IMR-90 (cell line): ENCODE results near the gene EXOC6B. TPM values are rescaled to one million over a fixed set of nuclear protein-coding genes. Genes with fewer than 3 reads are reported as not detected.

Source experiments
- ATAC-seq: fragments of 200-7000 bp; cut with Tn5 transposase; 2 replicates; pipeline ENCODE4 v1.9.1; 2020; ENCODE audit warnings: low read depth, mild to moderate bottlenecking, moderate library complexity
- BruUV-seq: library from RNA; stranded (reverse); fragments of 400-500 nt; replicated peaks from 2 replicates; lab custom pipeline; 2021; lab: Mats Ljungman, UMichigan
- CTCF ChIA-PET: fragments of 300-600 bp; formaldehyde crosslinking; extraction: SDS; loops from one replicate; lab custom pipeline; 2021; ENCODE audit warnings: antibody characterized with exemption; lab: Yijun Ruan, JAX
- POLR2A ChIA-PET: fragments of 300-600 bp; sonication (Branson Sonifier 250); formaldehyde crosslinking; loops from one replicate; lab custom pipeline; 2022; ENCODE audit warnings: antibody characterized with exemption; ENCODE audit not compliant: unreplicated experiment; lab: Charles Lee
- DNase-seq: peaks from one replicate; pipeline ENCODE4 v3.0.0; 2013
- H2AFZ ChIP-seq: replicated peaks from 2 replicates; pipeline ENCODE3; 2013; ENCODE audit warnings: low read length, mild to moderate bottlenecking; ENCODE audit not compliant: poor library complexity
- H2AK5ac ChIP-seq: 2 replicates; pipeline ENCODE4 v1.6.1; 2013; ENCODE audit warnings: low read depth, low read length, inconsistent platforms
- H2AK9ac ChIP-seq: replicated peaks from 2 replicates; pipeline ENCODE3; 2013; ENCODE audit warnings: mild to moderate bottlenecking, low read depth, low read length, moderate library complexity; ENCODE audit not compliant: poor library complexity
- H2BK120ac ChIP-seq: 2 replicates; pipeline ENCODE4 v1.6.1; 2013; ENCODE audit warnings: low read depth, low read length, inconsistent platforms
- H2BK15ac ChIP-seq: 3 replicates; pipeline ENCODE4 v1.6.1; 2013; ENCODE audit warnings: low read depth, low read length, inconsistent platforms
- H2BK20ac ChIP-seq: 2 replicates; pipeline ENCODE4 v1.6.1; 2013; ENCODE audit warnings: low read depth, mild to moderate bottlenecking, inconsistent platforms, low read length, moderate library complexity
- H2BK5ac ChIP-seq: 2 replicates; pipeline ENCODE4 v1.6.1; 2013; ENCODE audit warnings: mild to moderate bottlenecking, low read depth, low read length, inconsistent platforms; ENCODE audit not compliant: poor library complexity, severe bottlenecking
- H3K14ac ChIP-seq: replicated peaks from 2 replicates; pipeline ENCODE4 v1.6.1; 2013; ENCODE audit warnings: low read depth, low read length, inconsistent platforms
- H3K18ac ChIP-seq: 2 replicates; pipeline ENCODE4 v1.6.1; 2013; ENCODE audit warnings: low read depth, low read length, control low read depth
- H3K23ac ChIP-seq: 2 replicates; pipeline ENCODE4 v1.6.1; 2013; ENCODE audit warnings: low read depth, low read length, inconsistent platforms
- H3K27ac ChIP-seq: 2 replicates; pipeline ENCODE4 v1.5.1; 2013; ENCODE audit warnings: mild to moderate bottlenecking, control low read depth, low read length; ENCODE audit not compliant: insufficient read depth
- H3K27me3 ChIP-seq: 2 replicates; pipeline ENCODE4 v1.6.1; 2013; ENCODE audit warnings: low read length; ENCODE audit not compliant: control insufficient read depth, insufficient read depth
- H3K36me3 ChIP-seq: 2 replicates; pipeline ENCODE4 v1.6.1; 2013; ENCODE audit warnings: low read length, mixed read lengths; ENCODE audit not compliant: control insufficient read depth, insufficient read depth
- H3K4ac ChIP-seq: 2 replicates; pipeline ENCODE4 v1.6.1; 2013; ENCODE audit warnings: low read depth, low read length, inconsistent platforms
- H3K4me1 ChIP-seq: 2 replicates; pipeline ENCODE4 v1.6.1; 2013; ENCODE audit warnings: low read length, mixed read lengths; ENCODE audit not compliant: control insufficient read depth, insufficient read depth
- H3K4me2 ChIP-seq: 2 replicates; pipeline ENCODE4 v1.6.1; 2013; ENCODE audit warnings: low read depth, mild to moderate bottlenecking, control low read depth, low read length, moderate library complexity
- H3K4me3 ChIP-seq: 2 replicates; pipeline ENCODE4 v1.5.1; 2013; ENCODE audit warnings: low read depth, mild to moderate bottlenecking, control low read depth, low read length, moderate library complexity; ENCODE audit not compliant: insufficient read depth
- H3K56ac ChIP-seq: 2 replicates; pipeline ENCODE4 v1.6.1; 2013; ENCODE audit warnings: low read length, inconsistent platforms; ENCODE audit not compliant: insufficient read depth; ENCODE audit errors: extremely low read depth
- H3K79me1 ChIP-seq, 2 experiments: 2 replicates each; pipeline ENCODE4 v1.6.1; 2013; ENCODE audit warnings: low read length in 2 of 2, inconsistent platforms in 1 of 2, low read depth in 1 of 2
- H3K9ac ChIP-seq: 2 replicates; pipeline ENCODE4 v1.6.1; 2013; ENCODE audit warnings: low read depth, low read length, control low read depth
- H3K9me1 ChIP-seq: 2 replicates; pipeline ENCODE4 v1.6.1; 2013; ENCODE audit warnings: low read length, inconsistent platforms; ENCODE audit not compliant: insufficient read depth
- H3K9me3 ChIP-seq: 2 replicates; pipeline ENCODE4 v1.6.1; 2013; ENCODE audit warnings: low read length; ENCODE audit not compliant: control insufficient read depth, insufficient read depth
- H4K20me1 ChIP-seq: 2 replicates; pipeline ENCODE4 v1.6.1; 2013; ENCODE audit warnings: low read length, inconsistent platforms; ENCODE audit not compliant: insufficient read depth
- H4K5ac ChIP-seq: 2 replicates; pipeline ENCODE4 v1.6.1; 2013; ENCODE audit warnings: mild to moderate bottlenecking, low read depth, low read length, control low read depth
- H4K8ac ChIP-seq, 2 experiments: 2 replicates each; pipeline ENCODE4 v1.6.1; 2013; ENCODE audit warnings: low read depth in 2 of 2, low read length in 2 of 2, control low read depth in 1 of 2, inconsistent platforms in 1 of 2
- H4K91ac ChIP-seq: 2 replicates; pipeline ENCODE4 v1.6.1; 2013; ENCODE audit warnings: low read depth, low read length, inconsistent platforms; ENCODE audit not compliant: insufficient read depth
- BHLHE40 ChIP-seq: fragments of 150-350 bp; IDR thresholded peaks from 2 replicates; pipeline ENCODE4 v1.6.1; 2016; ENCODE audit warnings: mild to moderate bottlenecking, low read depth, low read length
- CEBPB ChIP-seq: IDR thresholded peaks from 2 replicates; pipeline ENCODE4 v1.6.1; 2012; ENCODE audit warnings: low read depth, low read length, improper control_type of control experiment
- FOS ChIP-seq: fragments of 150-350 bp; IDR thresholded peaks from 2 replicates; pipeline ENCODE4 v1.6.1; 2016; ENCODE audit warnings: low read depth, low read length
- MAZ ChIP-seq: IDR thresholded peaks from 2 replicates; pipeline ENCODE4 v1.6.1; 2012; ENCODE audit warnings: low read depth, mild to moderate bottlenecking, low read length, improper control_type of control experiment, moderate library complexity, borderline replicate concordance
- MXI1 ChIP-seq: IDR thresholded peaks from 2 replicates; pipeline ENCODE4 v1.6.1; 2012; ENCODE audit warnings: low read depth, mild to moderate bottlenecking, low read length, moderate library complexity, borderline replicate concordance
- NFE2L2 ChIP-seq: fragments of 150-350 bp; IDR thresholded peaks from 2 replicates; pipeline ENCODE4 v1.6.1; 2016; ENCODE audit warnings: low read depth, mild to moderate bottlenecking, low read length
- RCOR1 ChIP-seq: IDR thresholded peaks from 2 replicates; pipeline ENCODE4 v1.6.1; 2012; ENCODE audit warnings: mild to moderate bottlenecking, low read length, improper control_type of control experiment; ENCODE audit not compliant: insufficient replicate concordance
- SMC3 ChIP-seq: fragments of 150-350 bp; IDR thresholded peaks from 2 replicates; pipeline ENCODE4 v1.6.1; 2016; ENCODE audit warnings: low read depth, mild to moderate bottlenecking, antibody characterized with exemption, low read length, moderate library complexity
- WGBS, 2 experiments: methylation state at CpG; one replicate each; pipeline versions ENCODE4 v1.1.5 to v1.1.7; 2013; ENCODE audit warnings: missing lambda C conversion rate in 2 of 2; ENCODE audit not compliant: insufficient read length in 1 of 2; ENCODE audit errors: extremely low coverage in 2 of 2; 5-methylcytosine and 5-hydroxymethylcytosine counted together
- dilution Hi-C: fragments of 300-500 bp; cut with HindIII; formaldehyde crosslinking; loops from one replicate; pipeline ENCODE4 v1.14.3; 2018; ENCODE audit warnings: low sequenced_read_pairs; ENCODE audit not compliant: unreplicated experiment
- in situ Hi-C: fragments of 300-500 bp; cut with MboI; formaldehyde crosslinking; loops from 3 replicates; pipeline ENCODE4 v1.14.3; 2019; ENCODE audit warnings: low sequenced_read_pairs, inconsistent platforms, mixed read lengths
- intact Hi-C: fragments of 100-400 bp; cut with micrococcal nuclease; formaldehyde crosslinking; loops from 2 replicates; pipeline ENCODE4 v1.10.0; 2022
- polyA plus RNA-seq, 3 experiments: library from polyadenylated mRNA; depleted of rRNA; stranded (reverse); fragments of >200 nt; gene quantifications; 2 replicates each; pipeline ENCODE4 v1.2.3, GENCODE V29; 2012; ENCODE audit warnings: low replicate concordance in 1 of 3
- total RNA-seq: library from RNA; depleted of rRNA; stranded (reverse); fragments of >200 nt; gene quantifications from 2 replicates; pipeline ENCODE4 v1.2.3, GENCODE V29; 2012
- TF ChIP-seq, protein P1 (sequence below): fragments of 150-350 bp; IDR thresholded peaks from 2 replicates; pipeline ENCODE4 v1.6.1; 2016; ENCODE audit warnings: low read depth, mild to moderate bottlenecking, low read length, moderate library complexity, borderline replicate concordance
- TF ChIP-seq, protein P2 (sequence below): fragments of 150-350 bp; IDR thresholded peaks from 2 replicates; pipeline ENCODE4 v1.6.1; 2017; ENCODE audit warnings: mild to moderate bottlenecking, antibody characterized with exemption, low read length, low read depth
- TF ChIP-seq, protein P3 (sequence below): conservative IDR thresholded peaks from 2 replicates; pipeline ENCODE4 v1.5.1; 2012; ENCODE audit warnings: mild to moderate bottlenecking, low read depth, low read length, improper control_type of control experiment

Gene EXOC6B
- total and polyA plus RNA-seq, 2 of the 4 experiments (the other 2 are of a cell fraction): 10.2 to 29.4 TPM

DNA sequence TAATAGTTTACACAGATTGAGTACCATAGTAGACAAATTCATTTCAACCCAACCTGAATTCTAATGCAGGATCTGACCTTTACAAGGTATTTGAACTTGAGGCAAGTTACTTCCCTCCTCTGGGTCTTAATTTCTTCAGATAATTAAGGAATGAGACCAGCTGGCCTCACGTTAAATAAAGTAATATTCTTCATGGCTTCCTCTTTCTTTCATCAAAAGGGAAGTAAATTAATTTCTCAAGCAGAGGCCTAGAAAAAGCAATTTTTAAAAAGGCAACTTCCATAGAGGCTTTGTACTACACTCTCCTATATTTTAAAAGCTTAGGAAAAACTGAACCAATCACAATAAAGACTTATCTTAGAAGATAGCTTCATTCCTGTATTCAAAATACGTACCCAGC lies 109.2 kb downstream of the EXOC6B start:
- Histone ChIP-seq H3K14ac (no peak overlapping the region), H3K27ac (no peak overlapping the region), H2AK9ac (no peak overlapping the region), H3K27me3 (no peaks in the 10 kb centered on the region), H2BK120ac (no peak overlapping the region), H4K91ac (no peak overlapping the region), H3K79me1 (peaks cover 3 to 11% of the 10 kb centered on the region in 2 experiments; a peak in 3 of 4 replicates), H2BK20ac (no peak overlapping the region), H4K8ac (no peak overlapping the region), H3K9me1 (0 out of 2 replicates have a peak, but pooled peaks cover 3% of the 10 kb centered on the region), H3K9ac (no peak overlapping the region), H3K4me1 (peaks cover 7% of the 10 kb centered on the region), H3K4ac (no peak overlapping the region), H3K4me2 (no peak overlapping the region), H4K5ac (no peak overlapping the region), H2BK5ac (no peak overlapping the region), H3K56ac (no peak overlapping the region), H2AFZ (no peak overlapping the region), H3K36me3 (peaks cover 2% of the 10 kb centered on the region; the same call in 1 of the 2 replicates), H3K9me3 (no peaks in the 10 kb centered on the region), H2AK5ac (no peak overlapping the region), H3K23ac (no peak overlapping the region), H2BK15ac (no peak overlapping the region), H4K20me1 (no peaks in the 10 kb centered on the region), H3K4me3 (no peak overlapping the region), H3K18ac (no peak overlapping the region)
- ATAC-seq (no peak), DNase-seq (no peak)
- in situ Hi-C loops: no loop called here
- dilution Hi-C loops: no loop called here
- no peak for TF ChIP-seq MXI1
- TF ChIP-seq, protein P1, sequence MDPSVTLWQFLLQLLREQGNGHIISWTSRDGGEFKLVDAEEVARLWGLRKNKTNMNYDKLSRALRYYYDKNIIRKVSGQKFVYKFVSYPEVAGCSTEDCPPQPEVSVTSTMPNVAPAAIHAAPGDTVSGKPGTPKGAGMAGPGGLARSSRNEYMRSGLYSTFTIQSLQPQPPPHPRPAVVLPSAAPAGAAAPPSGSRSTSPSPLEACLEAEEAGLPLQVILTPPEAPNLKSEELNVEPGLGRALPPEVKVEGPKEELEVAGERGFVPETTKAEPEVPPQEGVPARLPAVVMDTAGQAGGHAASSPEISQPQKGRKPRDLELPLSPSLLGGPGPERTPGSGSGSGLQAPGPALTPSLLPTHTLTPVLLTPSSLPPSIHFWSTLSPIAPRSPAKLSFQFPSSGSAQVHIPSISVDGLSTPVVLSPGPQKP: no peak
- TF ChIP-seq, protein P2, sequence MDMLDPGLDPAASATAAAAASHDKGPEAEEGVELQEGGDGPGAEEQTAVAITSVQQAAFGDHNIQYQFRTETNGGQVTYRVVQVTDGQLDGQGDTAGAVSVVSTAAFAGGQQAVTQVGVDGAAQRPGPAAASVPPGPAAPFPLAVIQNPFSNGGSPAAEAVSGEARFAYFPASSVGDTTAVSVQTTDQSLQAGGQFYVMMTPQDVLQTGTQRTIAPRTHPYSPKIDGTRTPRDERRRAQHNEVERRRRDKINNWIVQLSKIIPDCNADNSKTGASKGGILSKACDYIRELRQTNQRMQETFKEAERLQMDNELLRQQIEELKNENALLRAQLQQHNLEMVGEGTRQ: no peak
- no peak for TF ChIP-seq BHLHE40
- TF ChIP-seq NFE2L2: no peak
- TF ChIP-seq MAZ: no peak
- no peak for TF ChIP-seq CEBPB
- no peak for TF ChIP-seq SMC3
- TF ChIP-seq RCOR1: no peak
- TF ChIP-seq FOS: no peak
- TF ChIP-seq, protein P3, sequence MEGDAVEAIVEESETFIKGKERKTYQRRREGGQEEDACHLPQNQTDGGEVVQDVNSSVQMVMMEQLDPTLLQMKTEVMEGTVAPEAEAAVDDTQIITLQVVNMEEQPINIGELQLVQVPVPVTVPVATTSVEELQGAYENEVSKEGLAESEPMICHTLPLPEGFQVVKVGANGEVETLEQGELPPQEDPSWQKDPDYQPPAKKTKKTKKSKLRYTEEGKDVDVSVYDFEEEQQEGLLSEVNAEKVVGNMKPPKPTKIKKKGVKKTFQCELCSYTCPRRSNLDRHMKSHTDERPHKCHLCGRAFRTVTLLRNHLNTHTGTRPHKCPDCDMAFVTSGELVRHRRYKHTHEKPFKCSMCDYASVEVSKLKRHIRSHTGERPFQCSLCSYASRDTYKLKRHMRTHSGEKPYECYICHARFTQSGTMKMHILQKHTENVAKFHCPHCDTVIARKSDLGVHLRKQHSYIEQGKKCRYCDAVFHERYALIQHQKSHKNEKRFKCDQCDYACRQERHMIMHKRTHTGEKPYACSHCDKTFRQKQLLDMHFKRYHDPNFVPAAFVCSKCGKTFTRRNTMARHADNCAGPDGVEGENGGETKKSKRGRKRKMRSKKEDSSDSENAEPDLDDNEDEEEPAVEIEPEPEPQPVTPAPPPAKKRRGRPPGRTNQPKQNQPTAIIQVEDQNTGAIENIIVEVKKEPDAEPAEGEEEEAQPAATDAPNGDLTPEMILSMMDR: no peak
- ChIA-PET POLR2A (no interaction called here), CTCF (no interaction called here)
- intact Hi-C loops: loop anchor here (5.0 kb wide), 1 partner anchor 89 kb away; no protein-coding TSS in a partner anchor
- WGBS, 2 experiments: no CpG with 5 or more reads among the region's 2 CpGs
- no TSS peak for BruUV-seq
